Cardiac muscle cell (in vitro differentiated cells and primary cell): ENCODE results near the gene SLC6A1. TPM values are rescaled to one million over a fixed set of nuclear protein-coding genes. Genes with fewer than 3 reads are reported as not detected.
"Not testable (repeated sequence)": the region's sequence is repeated elsewhere in the genome, so short reads cannot be mapped to it uniquely, and the experiment has no call there.

ENCODE experiments used
- DNase-seq, 2 donors: peaks; one replicate each; pipeline versions ENCODE4 v3.0.0 to v3.0.0-alpha.2; 2010 to 2017; ENCODE audit warnings: low read depth in 1 of 2, low spot score in 1 of 2
- H3K27ac ChIP-seq: fragments of 200-600 bp; sonication (generic); 2 replicates; pipeline ENCODE4 v1.5.1; 2016
- H3K27me3 ChIP-seq: fragments of 200-600 bp; sonication (generic); 2 replicates; pipeline ENCODE4 v1.6.0; 2016; ENCODE audit warnings: control low read depth
- H3K36me3 ChIP-seq: fragments of 200-600 bp; sonication (generic); 2 replicates; pipeline ENCODE4 v1.5.1; 2016; ENCODE audit warnings: control low read depth
- H3K4me1 ChIP-seq: fragments of 200-600 bp; sonication (generic); 2 replicates; pipeline ENCODE4 v1.8.1; 2017; ENCODE audit warnings: low read depth, mild to moderate bottlenecking, mixed run types
- H3K4me3 ChIP-seq: fragments of 200-600 bp; sonication (generic); 2 replicates; pipeline ENCODE4 v1.5.1; 2016; ENCODE audit warnings: mild to moderate bottlenecking
- H3K9me3 ChIP-seq: fragments of 200-600 bp; sonication (generic); 2 replicates; pipeline ENCODE4 v1.5.1; 2017; ENCODE audit warnings: low read depth, mild to moderate bottlenecking, control low read depth
- CTCF ChIP-seq: IDR thresholded peaks from 2 replicates; pipeline ENCODE4 v1.5.1; 2012; ENCODE audit warnings: low read depth, mild to moderate bottlenecking, low read length
- polyA plus RNA-seq: library from polyadenylated mRNA; unstranded; fragments of >200 nt; fragmentation: Nextera tagmentation; extraction: Ambion mirVana; gene quantifications from 2 replicates; pipeline ENCODE4 v1.2.1, GENCODE V29; 2016
- total RNA-seq: library from RNA; depleted of rRNA; stranded (reverse); fragments of >200 nt; gene quantifications from 2 replicates; pipeline ENCODE4 v1.2.3, GENCODE V29; 2016

The SLC6A1 gene
- total and polyA plus RNA-seq, 2 experiments from 2014 or later = not detected

- Histone ChIP-seq H3K9me3 (no peaks in the 10 kb centered on the region), H3K27ac (no peak overlapping the region), H3K27me3 (peaks cover 41% of the 10 kb centered on the region), H3K36me3 (no peaks in the 10 kb centered on the region), H3K4me3 (no peak overlapping the region), H3K4me1 (no peaks in the 10 kb centered on the region)
- no peak for TF ChIP-seq CTCF
- DNase-seq = no peak
Observed at GRCh38 chr3:11056531-11057050, 64.0 kb downstream of the SLC6A1 start.

GRCh38 chr3:11057655-11058054 lies 65.1 kb downstream of the SLC6A1 start:
- Histone ChIP-seq H3K9me3 (no peaks in the 10 kb centered on the region), H3K36me3 (no peaks in the 10 kb centered on the region), H3K27ac (no peak overlapping the region), H3K4me1 (no peaks in the 10 kb centered on the region), H3K27me3 (peaks cover 41% of the 10 kb centered on the region), H3K4me3 (no peak overlapping the region)
- TF ChIP-seq CTCF = no peak
- no peak for DNase-seq

- Histone ChIP-seq H3K36me3 (no peaks in the 10 kb centered on the region), H3K27ac (no peak overlapping the region), H3K4me1 (no peaks in the 10 kb centered on the region), H3K9me3 (no peaks in the 10 kb centered on the region), H3K4me3 (no peak overlapping the region), H3K27me3 (peaks cover 42% of the 10 kb centered on the region)
- peak; percentile 79 to 80 for DNase-seq
- peak; percentile 92 for TF ChIP-seq CTCF
Observed at GRCh38 chr3:11059090-11059798, 66.7 kb downstream of the SLC6A1 start.

- H3K4me3 ChIP-seq = no peak overlapping the region
- DNase-seq = no peak
- H3K27me3 ChIP-seq = peaks cover 42% of the 10 kb centered on the region
- no peaks in the 10 kb centered on the region for H3K9me3 ChIP-seq
- H3K36me3 ChIP-seq = no peaks in the 10 kb centered on the region
- TF ChIP-seq CTCF = no peak
- H3K27ac ChIP-seq = no peak overlapping the region
- H3K4me1 ChIP-seq = no peaks in the 10 kb centered on the region
Observed at GRCh38 chr3:11059799-11060115, 67.2 kb downstream of the SLC6A1 start.

- peak; percentile 73 to 83 for DNase-seq
- no peaks in the 10 kb centered on the region for H3K36me3 ChIP-seq
- H3K9me3 ChIP-seq = no peaks in the 10 kb centered on the region
- H3K4me3 ChIP-seq = peak overlapping the region; percentile 30
- peak; percentile 86 for TF ChIP-seq CTCF
- no peak overlapping the region for H3K27ac ChIP-seq
- H3K27me3 ChIP-seq = peaks cover 42% of the 10 kb centered on the region
- H3K4me1 ChIP-seq = no peaks in the 10 kb centered on the region
Observed at GRCh38 chr3:11060500-11061251, 68.1 kb downstream of the SLC6A1 start.

GRCh38 chr3:11061268-11061871 lies 68.8 kb downstream of the SLC6A1 start:
- H3K4me1 ChIP-seq, H3K36me3 ChIP-seq, H3K27ac ChIP-seq, H3K9me3 ChIP-seq: not testable (repeated sequence)
- Histone ChIP-seq H3K4me3 (peak overlapping the region; percentile 30), H3K27me3 (peaks cover 42% of the 10 kb centered on the region)
- peak in 1 of 2 donors; percentile 30 for DNase-seq
